ENCODE data around the gene F7.

Gene F7

GRCh38 chr13:113080361-113080831, 25.2 kb upstream of the F7 start:
- H3K4me1 ChIP-seq (ENCODE audit: control insufficient read depth, insufficient read depth, low read length), result no peaks in the 10 kb centered on the region; the same call in 1 of the 2 replicates
- ChIA-PET POLR2A (no interaction called here), CTCF (interaction anchor here (0.7 kb wide), 1 partner anchor 148 kb away, joined by 4 read pairs; no protein-coding TSS in a partner anchor)
- no peak overlapping the region for H3K27ac ChIP-seq (ENCODE audit: extremely low read depth, low read depth, low read length)
- H3K9me3 ChIP-seq (ENCODE audit: control insufficient read depth, insufficient read depth, low read depth, low read length), result no peaks in the 10 kb centered on the region
- no peak for TF ChIP-seq ZNF792 (tag by site-specific recombination; IDR thresholded peaks at IDR 0.05)
- no peak for TF ChIP-seq ZNF324 (tag by site-specific recombination; IDR thresholded peaks at IDR 0.05)
- TF ChIP-seq ZNF629 (tag by site-specific recombination; IDR thresholded peaks at IDR 0.05), result no peak
- TF ChIP-seq ZNF518A (tag by site-specific recombination; conservative IDR thresholded peaks at IDR 0.05; ENCODE audit: low read depth), result no peak
- TF ChIP-seq ZFP41 (tag by site-specific recombination; IDR thresholded peaks at IDR 0.05; ENCODE audit: borderline replicate concordance), result no peak
- no peak for TF ChIP-seq ZNF362 (tag by site-specific recombination; IDR thresholded peaks at IDR 0.05)
- no peak for TF ChIP-seq ZNF292 (tag by site-specific recombination; IDR thresholded peaks at IDR 0.05; ENCODE audit: borderline replicate concordance, low read depth)
- no peak for TF ChIP-seq ZBTB17 (tag by site-specific recombination; IDR thresholded peaks at IDR 0.05)
- no peak for TF ChIP-seq ZNF843 (tag by site-specific recombination; IDR thresholded peaks at IDR 0.05)
- TF ChIP-seq MEIS1 (CRISPR knock-in tag; IDR thresholded peaks at IDR 0.05; ENCODE audit: borderline replicate concordance), result no peak
- TF ChIP-seq ZNF692 (tag by site-specific recombination; IDR thresholded peaks at IDR 0.05), result no peak
- TF ChIP-seq ZNF585B (tag by site-specific recombination; IDR thresholded peaks at IDR 0.05), result no peak
- TF ChIP-seq ZBTB44 (tag by site-specific recombination; IDR thresholded peaks at IDR 0.05), result no peak
- no peak for TF ChIP-seq ZBTB49 (tag by site-specific recombination; IDR thresholded peaks at IDR 0.05; ENCODE audit: low read depth)
- TF ChIP-seq TSHZ1 (tag by site-specific recombination; IDR thresholded peaks at IDR 0.05; ENCODE audit: borderline replicate concordance), result no peak
- TF ChIP-seq HOXC10 (CRISPR knock-in tag; IDR thresholded peaks at IDR 0.05), result no peak
- H3K36me3 ChIP-seq (ENCODE audit: control insufficient read depth in 2 of 2, insufficient read depth in 1 of 2, low read length in 2 of 2), result no peaks in the 10 kb centered on the region
- H3K4me3 ChIP-seq (ENCODE audit: low read depth, low read length), result no peak overlapping the region

Measured in HEK293 (cell line).